A549 (cell line): ENCODE measurements around the gene SLC24A3. TPM values are rescaled to one million over a fixed set of nuclear protein-coding genes. Genes with fewer than 3 reads are reported as not detected.

Source experiments
- ATAC-seq, 2 experiments: fragments of 200-7000 bp in 1 of 2; fragments of >200 bp in 1 of 2; cut with Nextera tagmentation in 1 of 2; cut with Tn5 transposase in 1 of 2; 3 replicates each; pipeline versions ENCODE4 v1.8.0 to v1.9.1; 2018 to 2020; ENCODE audit warnings: mild to moderate bottlenecking in 1 of 2, moderate library complexity in 1 of 2
- CTCF ChIA-PET: fragments of 300-600 bp; sonication (Branson Sonifier 250); formaldehyde crosslinking; extraction: SDS; loops from one replicate; lab custom pipeline; 2021; ENCODE audit warnings: antibody characterized with exemption, inconsistent platforms; lab: Yijun Ruan, JAX
- POLR2A ChIA-PET: fragments of 350-600 bp; formaldehyde crosslinking; extraction: SDS; loops from one replicate; lab custom pipeline; 2021; ENCODE audit warnings: antibody characterized with exemption, inconsistent platforms; lab: Yijun Ruan, JAX
- DNase-seq, 2 experiments: peaks; one replicate each; pipeline versions ENCODE4 v3.0.0 to v3.0.0-alpha.2; 2011 to 2016; ENCODE audit warnings: low read depth in 1 of 2, low spot score in 1 of 2
- FAIRE-seq: peaks from 2 replicates; lab custom pipeline; 2011; peaks lifted over from hg19 to GRCh38; lab: Jason Lieb, UNC
- H3K27ac ChIP-seq, 2 experiments: fragments of >200 bp; sonication (Bioruptor Twin); formaldehyde crosslinking; 3 replicates each; pipeline ENCODE4 v1.5.1; 2016 to 2017
- H3K4me1 ChIP-seq: fragments of >200 bp; sonication (Bioruptor Twin); formaldehyde crosslinking; 3 replicates; pipeline ENCODE4 v1.6.1; 2016
- H3K4me2 ChIP-seq: fragments of >200 bp; sonication (Bioruptor Twin); formaldehyde crosslinking; 3 replicates; pipeline ENCODE4 v1.6.1; 2016
- H3K4me3 ChIP-seq: fragments of >200 bp; sonication (Bioruptor Twin); formaldehyde crosslinking; 3 replicates; pipeline ENCODE4 v1.5.1; 2016
- H3K9me3 ChIP-seq: fragments of >200 bp; sonication (Bioruptor Twin); formaldehyde crosslinking; 3 replicates; pipeline ENCODE4 v1.6.1; 2016
- ATOH8 ChIP-seq: fragments of 250-450 bp; sonication (Bioruptor Pico); IDR thresholded peaks from 2 replicates; pipeline ENCODE4 v1.5.0; 2020; ENCODE audit warnings: low read depth, mild to moderate bottlenecking, moderate library complexity
- BHLHE40 ChIP-seq: IDR thresholded peaks from 2 replicates; pipeline ENCODE4 v1.6.1; 2012; ENCODE audit warnings: low read depth, low read length, inconsistent platforms
- CBX8 ChIP-seq: fragments of 200-600 bp; sonication (generic); IDR thresholded peaks from 2 replicates; pipeline ENCODE4 v1.6.1; 2016
- CHD2 ChIP-seq: fragments of 150-350 bp; IDR thresholded peaks from 2 replicates; pipeline ENCODE4 v1.6.1; 2014; ENCODE audit warnings: low read length; ENCODE audit not compliant: partially characterized antibody
- EHF ChIP-seq: fragments of 250-450 bp; sonication (Bioruptor Pico); IDR thresholded peaks from 2 replicates; pipeline ENCODE4 v1.5.0; 2020; ENCODE audit warnings: mild to moderate bottlenecking
- EHMT2 ChIP-seq: fragments of 200-600 bp; sonication (generic); IDR thresholded peaks from 2 replicates; pipeline ENCODE4 v1.6.1; 2016; ENCODE audit warnings: antibody characterized with exemption, low read depth, mild to moderate bottlenecking, moderate library complexity
- EP300 ChIP-seq, 2 experiments: fragments of >200 bp; sonication (Bioruptor Twin); formaldehyde crosslinking; IDR thresholded peaks; 2 replicates in 1 of 2; 3 replicates in 1 of 2; pipeline ENCODE4 v1.6.1; 2016 to 2017
- ESRRA ChIP-seq: fragments of 150-350 bp; IDR thresholded peaks from 2 replicates; pipeline ENCODE4 v1.6.1; 2014; ENCODE audit warnings: mild to moderate bottlenecking, low read length, borderline replicate concordance
- FOSB ChIP-seq: fragments of 250-450 bp; sonication (Bioruptor Pico); IDR thresholded peaks from 2 replicates; pipeline ENCODE4 v1.5.0; 2020; ENCODE audit warnings: mild to moderate bottlenecking, moderate library complexity
- GATA3 ChIP-seq: IDR thresholded peaks from 2 replicates; pipeline ENCODE4 v1.6.1; 2012; ENCODE audit warnings: borderline replicate concordance
- HES2 ChIP-seq: fragments of >200 bp; sonication (Bioruptor Twin); formaldehyde crosslinking; IDR thresholded peaks from 2 replicates; pipeline ENCODE4 v1.6.1; 2016
- JUN ChIP-seq, 2 experiments: fragments of >200 bp; sonication (Bioruptor Twin); formaldehyde crosslinking; IDR thresholded peaks; 2 replicates in 1 of 2; 3 replicates in 1 of 2; pipeline ENCODE4 v1.6.1; 2016 to 2017
- KDM1A ChIP-seq: fragments of 200-600 bp; sonication (generic); IDR thresholded peaks from 2 replicates; pipeline ENCODE4 v1.6.1; 2016; ENCODE audit warnings: low read depth, mild to moderate bottlenecking
- KDM5A ChIP-seq: fragments of 200-600 bp; sonication (generic); IDR thresholded peaks from 2 replicates; pipeline ENCODE4 v1.6.1; 2016; ENCODE audit warnings: antibody characterized with exemption, mild to moderate bottlenecking
- MAFK ChIP-seq: fragments of 450-650 bp; IDR thresholded peaks from 2 replicates; pipeline ENCODE4 v1.6.1; 2014; ENCODE audit not compliant: partially characterized antibody
- MAZ ChIP-seq: fragments of 150-350 bp; IDR thresholded peaks from 2 replicates; pipeline ENCODE4 v1.6.1; 2014; ENCODE audit warnings: antibody characterized with exemption, low read depth, low read length, borderline replicate concordance
- NFE2L2 ChIP-seq: fragments of 150-350 bp; conservative IDR thresholded peaks from 2 replicates; pipeline ENCODE4 v1.6.1; 2014; ENCODE audit warnings: low read length
- NPAS2 ChIP-seq: fragments of 250-450 bp; sonication (Bioruptor Pico); IDR thresholded peaks from 2 replicates; pipeline ENCODE4 v1.8.0; 2022; ENCODE audit warnings: mild to moderate bottlenecking, moderate library complexity, borderline replicate concordance
- PHF8 ChIP-seq: fragments of 200-600 bp; sonication (generic); IDR thresholded peaks from 2 replicates; pipeline ENCODE4 v1.6.1; 2016; ENCODE audit warnings: low read depth, mild to moderate bottlenecking, antibody characterized with exemption, moderate library complexity, borderline replicate concordance
- POLR2A ChIP-seq: IDR thresholded peaks from 2 replicates; pipeline ENCODE4 v1.6.1; 2012; ENCODE audit warnings: mild to moderate bottlenecking, low read length
- RFX5 ChIP-seq: fragments of 450-650 bp; IDR thresholded peaks from 2 replicates; pipeline ENCODE4 v1.7.1; 2014; ENCODE audit warnings: antibody characterized with exemption, mild to moderate bottlenecking, moderate library complexity
- TP53 ChIP-seq: fragments of 250-450 bp; sonication (Bioruptor Pico); IDR thresholded peaks from 2 replicates; pipeline ENCODE4 v1.5.0; 2021; ENCODE audit warnings: mild to moderate bottlenecking, moderate library complexity
- ZC3H11A ChIP-seq: fragments of 450-650 bp; IDR thresholded peaks from 2 replicates; pipeline ENCODE4 v1.6.1; 2014; ENCODE audit warnings: antibody characterized with exemption, mild to moderate bottlenecking
- WGBS: methylation state at CpG from one replicate; pipeline ENCODE4 v1.1.6; 2017; ENCODE audit errors: missing lambda C conversion rate; 5-methylcytosine and 5-hydroxymethylcytosine counted together
- polyA plus RNA-seq, 4 experiments: library from polyadenylated mRNA; depleted of rRNA in 3 of 4; stranded (reverse); fragments of >200 nt; fragmentation: RNase III in 1 of 4; extraction: RNeasy Plus Mini Kit Qiagen cat#74134 plus additional on column Dnase treatment in 1 of 4; gene quantifications; 2 replicates in 3 of 4; 3 replicates in 1 of 4; pipeline ENCODE4 v1.2.3, GENCODE V29; 2011 to 2017
- TF ChIP-seq, protein P1 (sequence below): fragments of 200-600 bp; sonication (generic); IDR thresholded peaks from 2 replicates; pipeline ENCODE4 v1.6.1; 2016; ENCODE audit warnings: antibody characterized with exemption, mild to moderate bottlenecking, moderate library complexity
- TF ChIP-seq, protein P2 (sequence below): IDR thresholded peaks from 2 replicates; pipeline ENCODE4 v1.6.1; 2012

The SLC24A3 gene
- polyA plus RNA-seq, 2 of the 4 experiments (the other 2 are of a cell fraction), result 0.08 TPM; not detected in 1

DNA sequence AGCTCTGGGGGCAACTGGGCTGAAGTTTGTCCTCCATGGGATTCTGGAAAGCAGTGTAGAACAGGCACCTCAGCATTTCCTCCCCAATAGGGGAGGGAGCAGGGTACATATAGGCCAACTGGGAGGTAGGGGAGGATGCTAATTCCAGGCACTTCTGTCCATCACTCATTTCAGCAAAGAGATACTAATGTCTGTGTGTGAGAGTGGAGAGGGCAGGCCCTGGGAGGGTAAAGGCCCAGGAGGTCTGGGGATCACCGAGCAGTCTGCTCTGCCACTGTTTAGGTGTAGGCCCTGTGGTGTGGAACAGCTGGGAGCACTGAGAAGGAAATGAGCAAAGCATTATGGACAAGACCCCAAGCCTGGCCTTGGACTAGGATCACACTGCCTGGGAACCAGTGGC lies 158.7 kb downstream of the SLC24A3 start:
- Histone ChIP-seq H3K4me1 (no peaks in the 10 kb centered on the region), H3K4me3 (no peak overlapping the region), H3K9me3 (no peaks in the 10 kb centered on the region; the same call in 2 of the 3 replicates), H3K4me2 (no peak overlapping the region), H3K27ac (no peak overlapping the region)
- ATAC-seq, result no peak
- no peak for FAIRE-seq
- no peak for DNase-seq
- ChIA-PET POLR2A (no interaction called here), CTCF (no interaction called here)
- no peak for TF ChIP-seq POLR2A
- TF ChIP-seq ZC3H11A, result no peak
- TF ChIP-seq, protein P1, sequence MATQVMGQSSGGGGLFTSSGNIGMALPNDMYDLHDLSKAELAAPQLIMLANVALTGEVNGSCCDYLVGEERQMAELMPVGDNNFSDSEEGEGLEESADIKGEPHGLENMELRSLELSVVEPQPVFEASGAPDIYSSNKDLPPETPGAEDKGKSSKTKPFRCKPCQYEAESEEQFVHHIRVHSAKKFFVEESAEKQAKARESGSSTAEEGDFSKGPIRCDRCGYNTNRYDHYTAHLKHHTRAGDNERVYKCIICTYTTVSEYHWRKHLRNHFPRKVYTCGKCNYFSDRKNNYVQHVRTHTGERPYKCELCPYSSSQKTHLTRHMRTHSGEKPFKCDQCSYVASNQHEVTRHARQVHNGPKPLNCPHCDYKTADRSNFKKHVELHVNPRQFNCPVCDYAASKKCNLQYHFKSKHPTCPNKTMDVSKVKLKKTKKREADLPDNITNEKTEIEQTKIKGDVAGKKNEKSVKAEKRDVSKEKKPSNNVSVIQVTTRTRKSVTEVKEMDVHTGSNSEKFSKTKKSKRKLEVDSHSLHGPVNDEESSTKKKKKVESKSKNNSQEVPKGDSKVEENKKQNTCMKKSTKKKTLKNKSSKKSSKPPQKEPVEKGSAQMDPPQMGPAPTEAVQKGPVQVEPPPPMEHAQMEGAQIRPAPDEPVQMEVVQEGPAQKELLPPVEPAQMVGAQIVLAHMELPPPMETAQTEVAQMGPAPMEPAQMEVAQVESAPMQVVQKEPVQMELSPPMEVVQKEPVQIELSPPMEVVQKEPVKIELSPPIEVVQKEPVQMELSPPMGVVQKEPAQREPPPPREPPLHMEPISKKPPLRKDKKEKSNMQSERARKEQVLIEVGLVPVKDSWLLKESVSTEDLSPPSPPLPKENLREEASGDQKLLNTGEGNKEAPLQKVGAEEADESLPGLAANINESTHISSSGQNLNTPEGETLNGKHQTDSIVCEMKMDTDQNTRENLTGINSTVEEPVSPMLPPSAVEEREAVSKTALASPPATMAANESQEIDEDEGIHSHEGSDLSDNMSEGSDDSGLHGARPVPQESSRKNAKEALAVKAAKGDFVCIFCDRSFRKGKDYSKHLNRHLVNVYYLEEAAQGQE, result no peak
- no peak for TF ChIP-seq RFX5
- TF ChIP-seq EHMT2, result no peak
- no peak for TF ChIP-seq FOSB (CRISPR knock-in tag)
- no peak for TF ChIP-seq GATA3
- no peak for TF ChIP-seq ATOH8 (CRISPR knock-in tag)
- no peak for TF ChIP-seq NFE2L2
- TF ChIP-seq HES2, result no peak
- no peak for TF ChIP-seq KDM5A
- TF ChIP-seq CHD2, result no peak
- TF ChIP-seq PHF8, result no peak
- no peak for TF ChIP-seq ESRRA
- TF ChIP-seq MAZ, result no peak
- TF ChIP-seq, protein P2, sequence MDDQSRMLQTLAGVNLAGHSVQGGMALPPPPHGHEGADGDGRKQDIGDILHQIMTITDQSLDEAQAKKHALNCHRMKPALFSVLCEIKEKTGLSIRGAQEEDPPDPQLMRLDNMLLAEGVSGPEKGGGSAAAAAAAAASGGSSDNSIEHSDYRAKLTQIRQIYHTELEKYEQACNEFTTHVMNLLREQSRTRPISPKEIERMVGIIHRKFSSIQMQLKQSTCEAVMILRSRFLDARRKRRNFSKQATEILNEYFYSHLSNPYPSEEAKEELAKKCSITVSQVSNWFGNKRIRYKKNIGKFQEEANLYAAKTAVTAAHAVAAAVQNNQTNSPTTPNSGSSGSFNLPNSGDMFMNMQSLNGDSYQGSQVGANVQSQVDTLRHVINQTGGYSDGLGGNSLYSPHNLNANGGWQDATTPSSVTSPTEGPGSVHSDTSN, result no peak
- no peak for TF ChIP-seq NPAS2 (CRISPR knock-in tag)
- WGBS, result 0% methylated on average over 1 of the region's 1 CpG

- 13% methylated on average over 3 of the region's 3 CpGs for WGBS
- ChIA-PET CTCF (no interaction called here), POLR2A (no interaction called here)
- Histone ChIP-seq H3K4me2 (no peak overlapping the region), H3K4me1 (no peaks in the 10 kb centered on the region), H3K9me3 (no peaks in the 10 kb centered on the region; the same call in 2 of the 3 replicates), H3K4me3 (no peak overlapping the region), H3K27ac (no peak overlapping the region)
- no peak for ATAC-seq
- no peak for TF ChIP-seq CBX8
- no peak for TF ChIP-seq GATA3
- no peak for TF ChIP-seq MAFK
- no peak for TF ChIP-seq NFE2L2
- TF ChIP-seq TP53 (CRISPR knock-in tag), result no peak
- TF ChIP-seq KDM1A, result no peak
- no peak for TF ChIP-seq JUN (IDR thresholded peaks at IDR 0.05)
- TF ChIP-seq BHLHE40, result no peak
- no peak for TF ChIP-seq PHF8
- TF ChIP-seq EHF (CRISPR knock-in tag), result no peak
- no peak for TF ChIP-seq EP300 (IDR thresholded peaks at IDR 0.05)
- no peak for FAIRE-seq
- DNase-seq, result no peak
Observed at GRCh38 chr20:19374216-19374615, 161.8 kb downstream of the SLC24A3 start.
